Sigmoid colon (tissue), 7 donors: ENCODE measurements around the gene ETV6. TPM values are rescaled to one million over a fixed set of nuclear protein-coding genes. Genes with fewer than 3 reads are reported as not detected.

Experiments
- DNase-seq: peaks from one replicate; pipeline ENCODE4 v3.0.0-alpha.2; 2019
- H3K27ac ChIP-seq, 4 donors: fragments of 200-600 bp; sonication (generic); one replicate each; pipeline ENCODE4 v1.5.1; 2016 to 2019; ENCODE audit warnings: mild to moderate bottlenecking in 1 of 4
- H3K27me3 ChIP-seq, 3 donors: fragments of 200-600 bp; sonication (generic); one replicate each; pipeline ENCODE4 v1.5.1; 2019; ENCODE audit warnings: mild to moderate bottlenecking in 1 of 3
- H3K36me3 ChIP-seq, 4 donors: fragments of 200-600 bp; sonication (generic); one replicate each; pipeline ENCODE4 v1.5.1; 2016 to 2019
- H3K4me1 ChIP-seq, 4 donors: fragments of 200-600 bp; sonication (generic); one replicate each; pipeline ENCODE4 v1.5.1; 2017 to 2019
- H3K4me3 ChIP-seq, 4 donors: fragments of 200-600 bp; sonication (generic); one replicate each; pipeline ENCODE4 v1.5.1; 2017 to 2019; ENCODE audit warnings: mild to moderate bottlenecking in 2 of 4, moderate library complexity in 1 of 4
- H3K9me3 ChIP-seq, 4 donors: fragments of 200-600 bp in 3 of 4; sonication (generic) in 3 of 4; one replicate each; pipeline versions ENCODE4 v1.5.1 to v1.6.1; 2013 to 2019
- CTCF ChIP-seq, 4 experiments: fragments of 450-650 bp in 3 of 4; fragments of 200-600 bp in 1 of 4; IDR thresholded peaks; one replicate each; pipeline ENCODE4 v1.5.1; 2016 to 2019; ENCODE audit warnings: antibody characterized with exemption in 4 of 4, mild to moderate bottlenecking in 3 of 4, moderate library complexity in 2 of 4
- EP300 ChIP-seq, 4 donors: sonication (generic); formaldehyde crosslinking; IDR thresholded peaks; one replicate each; pipeline ENCODE4 v1.6.1; 2017; ENCODE audit warnings: antibody characterized with exemption in 4 of 4
- POLR2A ChIP-seq, 2 donors: fragments of 450-650 bp; IDR thresholded peaks; one replicate each; pipeline ENCODE4 v1.6.1; 2016; ENCODE audit warnings: antibody characterized with exemption in 2 of 2, mild to moderate bottlenecking in 2 of 2, moderate library complexity in 2 of 2
- POLR2AphosphoS5 ChIP-seq, 4 donors: sonication (generic); formaldehyde crosslinking; IDR thresholded peaks; one replicate each; pipeline ENCODE4 v1.6.1; 2017; ENCODE audit warnings: antibody characterized with exemption in 4 of 4
- WGBS, 2 donors: extraction: QIAGEN DNeasy Blood & Tissue Kit; methylation state at CpG; one replicate each; pipeline ENCODE4 v1.1.7; 2013; 5-methylcytosine and 5-hydroxymethylcytosine counted together
- intact Hi-C: fragments of 100-400 bp; cut with DNase I; formaldehyde crosslinking; loops from one replicate; pipeline ENCODE4 v1.15.1; 2023
- polyA plus RNA-seq, 3 donors: library from polyadenylated mRNA; stranded (reverse); fragments of 200-250 nt; gene quantifications; one replicate each; pipeline ENCODE4 v1.2.3, GENCODE V29; 2013
- total RNA-seq, 4 donors: library from RNA; depleted of rRNA; stranded (reverse); fragments of >200 nt; gene quantifications; one replicate each; pipeline ENCODE4 v1.1.0, GENCODE V29; 2016
- donor health status: healthy with polysubstance abuse.
- donor health status: Bipolar disorder and iron deficiency.
- donor health status: healthy.

ETV6 gene
- total and polyA plus RNA-seq, 7 donors, result 8.4 to 35.2 (median 16.3) TPM

- intact Hi-C loops, result no loop called here
- no peak for DNase-seq
- TF ChIP-seq CTCF (IDR thresholded peaks at IDR 0.05), result no peak
- peak in 1 of 4 donors; percentile 23 for TF ChIP-seq POLR2AphosphoS5 (IDR thresholded peaks at IDR 0.05)
- no peak for TF ChIP-seq EP300 (IDR thresholded peaks at IDR 0.05)
- TF ChIP-seq POLR2A (IDR thresholded peaks at IDR 0.05), result no peak
- Histone ChIP-seq H3K4me3 (no peak overlapping the region), H3K27me3 (no peaks in the 10 kb centered on the region), H3K4me1 (peaks cover 0 to 54% (median 30%) of the 10 kb centered on the region in 4 donors), H3K36me3 (peaks cover 0 to 59% (median 11%) of the 10 kb centered on the region in 4 donors), H3K9me3 (no peaks in the 10 kb centered on the region), H3K27ac (peak overlapping the region; percentile 47 to 88 (median 70))
- 70 to 80% methylated on average over 2 of the region's 2 CpGs for WGBS, 2 donors
Observed at GRCh38 chr12:11884706-11885105, 235.2 kb downstream of the ETV6 start.

- peak overlapping the region; percentile 47 to 88 (median 70) for H3K27ac ChIP-seq
- 17 to 60% methylated on average over 8 of the region's 8 CpGs for WGBS, 2 donors
Observed at GRCh38 chr12:11885261-11886038, 236.0 kb downstream of the ETV6 start.

GRCh38 chr12:11886339-11886738, 236.9 kb downstream of the ETV6 start:
- H3K36me3 ChIP-seq, result peaks cover 0 to 76% (median 14%) of the 10 kb centered on the region in 4 donors
- peak overlapping the region in 3 of 4 donors; percentile 65 to 88 (median 76) for H3K27ac ChIP-seq
- no peak for DNase-seq
- H3K27me3 ChIP-seq, result no peaks in the 10 kb centered on the region
- no peaks in the 10 kb centered on the region for H3K9me3 ChIP-seq
- no peak overlapping the region for H3K4me3 ChIP-seq
- TF ChIP-seq POLR2AphosphoS5 (IDR thresholded peaks at IDR 0.05) (no peak), POLR2A (IDR thresholded peaks at IDR 0.05) (no peak), EP300 (IDR thresholded peaks at IDR 0.05) (no peak), CTCF (IDR thresholded peaks at IDR 0.05) (no peak)
- H3K4me1 ChIP-seq, result peaks cover 0 to 49% (median 30%) of the 10 kb centered on the region in 4 donors
- WGBS, 2 donors, result 65 to 81% methylated on average over 3 of the region's 3 CpGs
- intact Hi-C loops, result no loop called here

More at GRCh38 chr12:11885261-11886038, 236.0 kb downstream of the ETV6 start:
- intact Hi-C loops, result no loop called here
- H3K9me3 ChIP-seq, result no peaks in the 10 kb centered on the region
- TF ChIP-seq POLR2AphosphoS5 (IDR thresholded peaks at IDR 0.05) (peak in 1 of 4 donors; percentile 15), EP300 (IDR thresholded peaks at IDR 0.05) (no peak)
- H3K4me1 ChIP-seq, result peaks cover 0 to 50% (median 30%) of the 10 kb centered on the region in 4 donors
- peaks cover 0 to 67% (median 11%) of the 10 kb centered on the region in 4 donors for H3K36me3 ChIP-seq
- H3K4me3 ChIP-seq, result no peak overlapping the region
- no peak for DNase-seq
- no peaks in the 10 kb centered on the region for H3K27me3 ChIP-seq

DNA sequence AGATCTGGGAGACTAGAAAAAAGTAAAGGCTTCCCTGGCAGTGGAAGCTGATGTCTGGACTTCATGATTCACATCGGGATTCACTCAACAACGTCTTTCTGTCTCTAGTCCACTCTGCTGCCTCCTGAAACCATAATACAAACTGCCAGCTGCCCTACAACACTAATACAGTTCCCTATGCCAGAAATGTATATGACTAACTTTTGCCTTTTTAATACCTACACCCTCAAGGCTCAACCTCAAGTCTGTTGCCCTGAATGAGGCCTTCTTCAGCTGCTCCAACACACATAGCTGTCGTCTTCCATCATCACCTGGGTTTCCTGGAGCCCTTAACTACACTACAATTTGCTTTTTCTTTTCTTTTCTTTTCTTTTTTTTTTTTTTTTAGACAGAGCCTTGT, 238.6 kb downstream of the ETV6 start:
- intact Hi-C loops, result no loop called here
- WGBS, 2 donors, result 93 to 97% methylated on average over 3 of the region's 3 CpGs
- Histone ChIP-seq H3K9me3 (no peaks in the 10 kb centered on the region), H3K36me3 (peaks cover 0 to 93% (median 20%) of the 10 kb centered on the region in 4 donors), H3K27me3 (no peaks in the 10 kb centered on the region), H3K4me3 (no peak overlapping the region), H3K27ac (no peak overlapping the region), H3K4me1 (peaks cover 0 to 36% (median 18%) of the 10 kb centered on the region in 4 donors)
- DNase-seq, result no peak
- no peak for TF ChIP-seq EP300 (IDR thresholded peaks at IDR 0.05)
- no peak for TF ChIP-seq POLR2A (IDR thresholded peaks at IDR 0.05)
- TF ChIP-seq POLR2AphosphoS5 (IDR thresholded peaks at IDR 0.05), result no peak
- no peak for TF ChIP-seq CTCF (IDR thresholded peaks at IDR 0.05)

DNA sequence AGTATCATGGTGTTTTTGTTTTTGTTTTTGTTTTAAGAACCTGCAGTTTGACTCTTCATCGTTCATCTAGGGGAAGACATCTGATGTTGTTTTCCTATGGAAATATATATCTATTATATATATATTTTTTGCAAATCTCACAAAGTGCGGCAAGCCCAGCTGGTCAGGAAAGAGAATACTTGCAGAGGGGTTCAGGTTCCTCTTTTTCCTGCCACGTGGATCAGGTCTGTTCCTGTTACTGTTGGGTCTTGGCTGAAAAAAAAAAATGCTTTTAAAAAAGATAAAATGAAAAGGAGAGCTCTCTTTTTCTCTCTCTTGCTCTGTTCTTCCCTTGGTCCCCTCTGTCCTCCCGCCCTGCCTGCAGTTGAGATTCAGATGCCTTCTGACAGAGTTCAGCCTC, 241.9 kb downstream of the ETV6 start:
- TF ChIP-seq EP300 (IDR thresholded peaks at IDR 0.05) (no peak), POLR2AphosphoS5 (IDR thresholded peaks at IDR 0.05) (no peak), CTCF (IDR thresholded peaks at IDR 0.05) (no peak), POLR2A (IDR thresholded peaks at IDR 0.05) (no peak)
- DNase-seq, result no peak
- Histone ChIP-seq H3K36me3 (peaks cover 0 to 81% (median 15%) of the 10 kb centered on the region in 4 donors), H3K27ac (no peak overlapping the region), H3K9me3 (no peaks in the 10 kb centered on the region), H3K4me1 (peaks cover 0 to 4% (median 0%) of the 10 kb centered on the region in 4 donors), H3K27me3 (no peaks in the 10 kb centered on the region), H3K4me3 (no peak overlapping the region)
- 65 to 91% methylated on average over 4 of the region's 4 CpGs for WGBS, 2 donors
- intact Hi-C loops, result no loop called here
